Activated CD8-positive, alpha-beta T cell treated with anti-CD3 and anti-CD28 coated beads for 36 hours (primary cell): ENCODE results near the gene MGAT4A. TPM values are rescaled to one million over a fixed set of nuclear protein-coding genes. Genes with fewer than 3 reads are reported as not detected.

Source experiments
- ATAC-seq: fragments of 200-7000 bp; cut with Tn5 transposase; one replicate; pipeline ENCODE4 v1.10.0; 2021; ENCODE audit warnings: mild to moderate bottlenecking, moderate library complexity
- CTCF ChIA-PET: fragments of 350-600 bp; sonication (Branson Sonifier 250); formaldehyde crosslinking; loops from one replicate; lab custom pipeline; 2021; ENCODE audit warnings: antibody characterized with exemption; lab: Charles Lee
- POLR2A ChIA-PET: fragments of 350-600 bp; sonication (Branson Sonifier 250); formaldehyde crosslinking; loops from one replicate; lab custom pipeline; 2021; ENCODE audit warnings: antibody characterized with exemption; lab: Charles Lee
- DNase-seq: peaks from one replicate; pipeline ENCODE4 v3.0.0-alpha.2; 2020
- H3K27ac Mint-ChIP-seq: one replicate; pipeline ENCODE4 v1.8.0; 2021; ENCODE audit warnings: mild to moderate bottlenecking, mixed read lengths
- H3K27me3 Mint-ChIP-seq: one replicate; pipeline ENCODE4 v1.8.0; 2021; ENCODE audit warnings: mixed read lengths
- H3K36me3 Mint-ChIP-seq: one replicate; pipeline ENCODE4 v1.8.0; 2021; ENCODE audit warnings: low read depth, mixed read lengths
- H3K4me1 Mint-ChIP-seq: one replicate; pipeline ENCODE4 v1.8.0; 2021; ENCODE audit warnings: low read depth, mixed read lengths
- H3K4me3 Mint-ChIP-seq: one replicate; pipeline ENCODE4 v1.8.0; 2021; ENCODE audit warnings: mild to moderate bottlenecking, moderate library complexity, mixed read lengths
- H3K9me3 Mint-ChIP-seq: one replicate; pipeline ENCODE4 v1.8.0; 2021; ENCODE audit warnings: mixed read lengths
- intact Hi-C: fragments of 100-400 bp; cut with micrococcal nuclease; formaldehyde crosslinking; loops from one replicate; pipeline ENCODE4 v1.10.0; 2022
- total RNA-seq, 2 experiments: library from RNA; stranded (reverse); gene quantifications; one replicate each; pipeline ENCODE4 v1.2.3, GENCODE V29; 2021
- TF ChIP-seq, protein P1 (sequence below): fragments of 200-600 bp; IDR thresholded peaks from one replicate; pipeline ENCODE4 v1.8.0; 2022; ENCODE audit warnings: antibody characterized with exemption, mild to moderate bottlenecking

Gene MGAT4A
- total RNA-seq, 2 experiments from 2014 or later = 57.6 to 59.0 TPM

DNA sequence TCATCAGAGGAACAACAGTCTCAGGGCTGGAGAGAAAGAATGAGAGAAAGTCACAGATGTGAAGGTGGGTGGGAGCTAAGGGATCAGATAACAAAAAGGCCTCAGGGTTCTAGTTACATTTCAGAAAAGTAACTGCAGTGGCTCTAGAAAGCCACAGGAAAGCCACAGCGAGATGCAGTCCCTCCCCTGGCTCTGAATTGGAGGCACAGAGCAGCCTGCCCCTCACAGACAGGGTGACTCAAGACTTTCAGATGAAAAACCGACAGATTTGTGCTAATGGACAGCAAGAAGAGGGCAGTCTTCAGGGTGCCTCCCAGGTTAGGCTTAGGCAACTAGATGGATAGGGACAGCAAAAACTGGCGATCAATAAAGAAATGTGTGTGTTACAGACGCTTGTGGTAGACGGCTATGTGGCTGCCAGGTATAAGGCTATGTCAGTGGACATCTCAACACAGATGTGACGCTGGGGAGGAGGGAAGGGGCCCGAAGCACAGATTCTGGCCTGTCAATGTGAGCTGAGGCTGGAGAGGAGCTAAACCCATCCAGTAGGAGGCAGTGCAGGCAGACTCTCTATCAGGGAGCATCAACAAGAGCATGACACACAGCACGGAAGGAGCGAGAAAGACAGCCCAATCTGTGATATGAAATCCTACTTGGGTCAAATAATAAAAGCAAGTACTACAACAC, 96.4 kb downstream of the MGAT4A start:
- Mint-ChIP-seq H3K27ac (peak overlapping the region; percentile 90), H3K27me3 (no peaks in the 10 kb centered on the region), H3K4me3 (peak overlapping the region; percentile 31), H3K9me3 (no peaks in the 10 kb centered on the region), H3K36me3 (peaks cover 30% of the 10 kb centered on the region), H3K4me1 (peaks cover 37% of the 10 kb centered on the region)
- intact Hi-C loops = no loop called here
- CTCF ChIA-PET = interaction anchor here (0.7 to 2.6 kb wide), 15 partner anchors 9 to 223 kb away, joined by 3 to 14 read pairs (median 4); no protein-coding TSS in a partner anchor
- peak; percentile 81 for DNase-seq
- peak; percentile 70 for ATAC-seq
- POLR2A ChIA-PET = interaction anchor here (0.5 to 1.8 kb wide), 3 partner anchors 27 to 202 kb away, joined by 3 to 5 read pairs (median 3); partner anchors contain the start of genes COA5 and UNC50
- TF ChIP-seq, protein P1, sequence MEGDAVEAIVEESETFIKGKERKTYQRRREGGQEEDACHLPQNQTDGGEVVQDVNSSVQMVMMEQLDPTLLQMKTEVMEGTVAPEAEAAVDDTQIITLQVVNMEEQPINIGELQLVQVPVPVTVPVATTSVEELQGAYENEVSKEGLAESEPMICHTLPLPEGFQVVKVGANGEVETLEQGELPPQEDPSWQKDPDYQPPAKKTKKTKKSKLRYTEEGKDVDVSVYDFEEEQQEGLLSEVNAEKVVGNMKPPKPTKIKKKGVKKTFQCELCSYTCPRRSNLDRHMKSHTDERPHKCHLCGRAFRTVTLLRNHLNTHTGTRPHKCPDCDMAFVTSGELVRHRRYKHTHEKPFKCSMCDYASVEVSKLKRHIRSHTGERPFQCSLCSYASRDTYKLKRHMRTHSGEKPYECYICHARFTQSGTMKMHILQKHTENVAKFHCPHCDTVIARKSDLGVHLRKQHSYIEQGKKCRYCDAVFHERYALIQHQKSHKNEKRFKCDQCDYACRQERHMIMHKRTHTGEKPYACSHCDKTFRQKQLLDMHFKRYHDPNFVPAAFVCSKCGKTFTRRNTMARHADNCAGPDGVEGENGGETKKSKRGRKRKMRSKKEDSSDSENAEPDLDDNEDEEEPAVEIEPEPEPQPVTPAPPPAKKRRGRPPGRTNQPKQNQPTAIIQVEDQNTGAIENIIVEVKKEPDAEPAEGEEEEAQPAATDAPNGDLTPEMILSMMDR = peak; percentile 69

DNA sequence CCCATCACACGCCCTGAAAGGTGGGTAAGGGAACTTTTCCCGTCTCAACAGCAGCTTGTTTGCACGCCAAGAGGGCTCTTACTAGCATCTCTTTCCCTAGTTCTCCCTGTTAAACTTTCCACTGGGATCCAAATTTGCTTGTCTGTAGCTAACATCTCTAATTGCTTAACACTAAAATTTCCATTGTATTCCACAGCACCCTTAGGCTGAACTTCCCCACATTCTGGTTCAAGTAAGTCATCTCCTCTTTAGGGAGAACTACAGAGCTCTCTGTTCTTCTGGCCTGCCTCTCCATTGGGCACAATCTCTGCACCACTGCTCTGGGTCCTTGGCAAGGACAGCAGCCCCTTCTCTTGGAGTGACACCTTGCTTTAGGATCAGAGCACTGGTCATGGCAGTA, 98.6 kb downstream of the MGAT4A start:
- DNase-seq (no peak), ATAC-seq (no peak)
- no peaks in the 10 kb centered on the region for H3K27me3 Mint-ChIP-seq
- no peak overlapping the region for H3K4me3 Mint-ChIP-seq
- peaks cover 33% of the 10 kb centered on the region for H3K36me3 Mint-ChIP-seq
- TF ChIP-seq, protein P1 = no peak
- peaks cover 29% of the 10 kb centered on the region for H3K4me1 Mint-ChIP-seq
- peak overlapping the region; percentile 50 for H3K27ac Mint-ChIP-seq
- CTCF ChIA-PET = interaction anchor here (0.8 to 1.6 kb wide), 5 partner anchors 9 to 190 kb away, joined by 3 to 4 read pairs (median 4); no protein-coding TSS in a partner anchor
- intact Hi-C loops = no loop called here
- no peaks in the 10 kb centered on the region for H3K9me3 Mint-ChIP-seq
- POLR2A ChIA-PET = interaction anchor here (1.1 kb wide), 1 partner anchor 27 kb away, joined by 4 read pairs; no protein-coding TSS in a partner anchor

DNA sequence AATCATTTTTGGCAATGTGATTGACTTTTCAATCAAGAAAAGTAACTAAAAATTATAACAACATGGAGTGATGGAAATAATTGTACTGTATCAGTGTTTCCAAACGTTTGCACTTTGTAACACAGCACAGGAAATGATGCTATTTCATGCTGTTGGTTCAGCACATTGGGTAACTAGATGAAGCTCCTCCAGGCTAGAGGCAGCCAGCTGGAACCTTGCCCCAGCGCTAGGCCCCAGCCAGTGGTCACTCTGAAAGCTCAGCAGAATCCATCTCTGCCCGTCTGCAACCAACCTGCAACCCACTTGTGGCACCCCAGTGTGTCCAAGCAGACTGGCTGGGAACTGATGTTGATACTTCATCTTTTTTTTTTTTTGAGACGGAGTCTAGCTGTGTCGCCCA, 107.3 kb downstream of the MGAT4A start:
- POLR2A ChIA-PET = interaction anchor here (0.7 to 1.1 kb wide), 2 partner anchors 208 to 532 kb away, joined by 3 read pairs; no protein-coding TSS in a partner anchor
- H3K27ac Mint-ChIP-seq = peak overlapping the region; percentile 69
- no peaks in the 10 kb centered on the region for H3K9me3 Mint-ChIP-seq
- peaks cover 40% of the 10 kb centered on the region for H3K4me1 Mint-ChIP-seq
- intact Hi-C loops = no loop called here
- no peaks in the 10 kb centered on the region for H3K27me3 Mint-ChIP-seq
- TF ChIP-seq, protein P1 = no peak
- DNase-seq (no peak), ATAC-seq (peak; percentile 49)
- H3K4me3 Mint-ChIP-seq = no peak overlapping the region
- peaks cover 28% of the 10 kb centered on the region for H3K36me3 Mint-ChIP-seq
- CTCF ChIA-PET = interaction anchor here (1.2 to 1.3 kb wide), 3 partner anchors 9 to 26 kb away, joined by 4 read pairs; no protein-coding TSS in a partner anchor

DNA sequence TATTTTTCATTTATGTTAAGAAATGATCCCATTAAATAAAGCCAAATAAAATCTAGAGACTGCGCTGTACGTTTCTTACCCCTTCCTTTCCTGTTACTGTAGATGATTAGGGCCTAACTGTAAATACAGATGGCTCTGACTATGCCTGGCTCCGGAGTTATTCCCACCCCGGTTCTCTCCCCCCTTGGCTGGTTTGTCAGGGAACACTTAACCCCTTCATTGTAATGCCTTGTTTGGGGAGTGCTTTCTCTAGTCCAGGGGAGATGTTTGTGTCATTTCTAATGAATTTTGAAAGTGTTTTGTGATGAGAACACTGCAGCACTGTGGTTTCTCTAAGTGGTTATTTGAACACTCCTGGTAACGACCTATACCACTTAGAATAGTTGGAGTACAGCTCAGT, 113.8 kb downstream of the MGAT4A start:
- intact Hi-C loops = no loop called here
- ChIA-PET POLR2A (no interaction called here), CTCF (interaction anchor here (1.7 kb wide), 1 partner anchor 16 kb away, joined by 4 read pairs; no protein-coding TSS in a partner anchor)
- ATAC-seq = no peak
- TF ChIP-seq, protein P1 = no peak
- H3K4me1 Mint-ChIP-seq = peaks cover 52% of the 10 kb centered on the region
- peak overlapping the region; percentile 70 for H3K27ac Mint-ChIP-seq
- H3K4me3 Mint-ChIP-seq = no peak overlapping the region
- DNase-seq = no peak
- H3K27me3 Mint-ChIP-seq = no peaks in the 10 kb centered on the region
- H3K36me3 Mint-ChIP-seq = peaks cover 58% of the 10 kb centered on the region
- no peaks in the 10 kb centered on the region for H3K9me3 Mint-ChIP-seq

DNA sequence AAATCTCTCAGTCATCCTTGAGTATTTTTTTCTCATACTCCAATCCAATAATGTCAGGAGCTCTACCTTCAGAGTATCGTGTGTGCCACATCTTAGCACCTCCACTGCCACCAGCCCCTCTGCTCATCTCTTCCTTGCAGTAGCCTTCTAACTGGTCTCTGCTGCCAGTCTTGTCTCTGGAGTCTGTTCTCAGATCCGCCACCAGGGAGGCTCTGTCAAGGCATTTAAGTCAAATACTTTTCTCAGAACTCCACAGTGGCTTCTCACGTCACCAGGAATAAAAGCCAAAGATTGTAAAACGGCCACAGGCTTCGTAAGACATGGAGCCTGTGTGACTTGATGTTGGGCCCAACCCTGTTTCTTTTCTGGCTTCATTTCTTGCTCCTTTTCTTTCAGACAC, 115.5 kb downstream of the MGAT4A start:
- Mint-ChIP-seq H3K27me3 (no peaks in the 10 kb centered on the region), H3K9me3 (no peaks in the 10 kb centered on the region), H3K36me3 (peaks cover 62% of the 10 kb centered on the region), H3K27ac (peak overlapping the region; percentile 3), H3K4me1 (peaks cover 56% of the 10 kb centered on the region), H3K4me3 (no peak overlapping the region)
- no peak for ATAC-seq
- intact Hi-C loops = no loop called here
- CTCF ChIA-PET = no interaction called here
- TF ChIP-seq, protein P1 = no peak
- DNase-seq = no peak
- POLR2A ChIA-PET = interaction anchor here (0.6 kb wide), 1 partner anchor 199 kb away, joined by 3 read pairs; no protein-coding TSS in a partner anchor
